Thyroid gland (tissue), 4 donors: ENCODE data around the gene WDR4. TPM values are rescaled to one million over a fixed set of nuclear protein-coding genes. Genes with fewer than 3 reads are reported as not detected.
"Not testable (repeated sequence)": the region's sequence is repeated elsewhere in the genome, so short reads cannot be mapped to it uniquely, and the experiment has no call there.

Source experiments
- DNase-seq, 2 donors: peaks; one replicate each; pipeline ENCODE4 v3.0.0-alpha.2; 2019
- H3K27ac ChIP-seq, 3 donors: fragments of 200-600 bp; sonication (generic); 1 replicate in 2 of 3; 2 replicates in 1 of 3; pipeline ENCODE4 v1.5.1; 2016 to 2019; ENCODE audit warnings: mild to moderate bottlenecking in 1 of 3, moderate library complexity in 1 of 3
- H3K27me3 ChIP-seq: fragments of 200-600 bp; sonication (generic); one replicate; pipeline ENCODE4 v1.5.1; 2019
- H3K36me3 ChIP-seq, 2 donors: fragments of 200-600 bp; sonication (generic); one replicate each; pipeline ENCODE4 v1.5.1; 2016 to 2019
- H3K4me1 ChIP-seq, 2 donors: fragments of 200-600 bp; sonication (generic); one replicate each; pipeline ENCODE4 v1.5.1; 2017 to 2019
- H3K4me3 ChIP-seq, 3 donors: fragments of 200-600 bp; sonication (generic); replicated peaks in 1 of 3; 1 replicate in 2 of 3; 2 replicates in 1 of 3; pipeline ENCODE4 v1.5.1; 2016; ENCODE audit warnings: mild to moderate bottlenecking in 1 of 3
- H3K9me3 ChIP-seq: fragments of 200-600 bp; sonication (generic); one replicate; pipeline ENCODE4 v1.5.1; 2017
- POLR2A ChIP-seq, 2 donors: fragments of 450-650 bp; IDR thresholded peaks; one replicate each; pipeline ENCODE4 v1.6.1; 2017; ENCODE audit warnings: antibody characterized with exemption in 2 of 2, mild to moderate bottlenecking in 2 of 2, moderate library complexity in 1 of 2
- WGBS, 2 donors: methylation state at CpG; one replicate each; pipeline ENCODE4 v1.1.5; 2017; 5-methylcytosine and 5-hydroxymethylcytosine counted together
- intact Hi-C: fragments of 100-400 bp; cut with DNase I; formaldehyde crosslinking; loops from one replicate; pipeline ENCODE4 v1.15.1; 2023
- total RNA-seq, 4 donors: library from RNA; depleted of rRNA; stranded (reverse); fragments of >200 nt; gene quantifications; one replicate each; pipeline ENCODE4 v1.2.3, GENCODE V29; 2016
- TF ChIP-seq, protein P1 (sequence below), 6 experiments: fragments of 200-600 bp in 3 of 6; fragments of 450-650 bp in 3 of 6; sonication (generic) in 3 of 6; IDR thresholded peaks; one replicate each; pipeline ENCODE4 v1.5.1; 2016 to 2019; ENCODE audit warnings: antibody characterized with exemption in 6 of 6, mild to moderate bottlenecking in 2 of 6, inconsistent platforms in 1 of 6, moderate library complexity in 1 of 6

Gene WDR4
- total RNA-seq, 4 donors from 2014 or later, result 8.1 to 13.2 (median 10.9) TPM

DNA sequence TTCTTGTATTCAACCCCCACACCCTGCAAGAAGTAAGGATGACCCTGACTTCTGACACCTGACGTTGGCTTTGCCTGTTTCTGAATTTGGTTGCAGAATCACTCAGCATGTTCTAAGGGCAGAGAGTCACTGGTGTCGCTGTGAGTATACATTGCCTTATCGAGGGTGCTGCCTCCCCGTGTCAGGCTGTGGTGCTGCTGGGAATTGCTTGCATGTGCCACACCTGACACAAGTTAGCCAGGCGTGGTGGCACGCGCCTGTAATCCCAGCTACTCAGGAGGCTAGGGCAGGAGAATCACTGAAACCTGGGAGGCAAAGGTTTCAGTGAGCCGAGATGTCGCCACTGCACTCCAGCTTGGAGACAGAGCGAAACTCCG, 45.9 kb downstream of the WDR4 start:
- intact Hi-C loops, result no loop called here

DNA sequence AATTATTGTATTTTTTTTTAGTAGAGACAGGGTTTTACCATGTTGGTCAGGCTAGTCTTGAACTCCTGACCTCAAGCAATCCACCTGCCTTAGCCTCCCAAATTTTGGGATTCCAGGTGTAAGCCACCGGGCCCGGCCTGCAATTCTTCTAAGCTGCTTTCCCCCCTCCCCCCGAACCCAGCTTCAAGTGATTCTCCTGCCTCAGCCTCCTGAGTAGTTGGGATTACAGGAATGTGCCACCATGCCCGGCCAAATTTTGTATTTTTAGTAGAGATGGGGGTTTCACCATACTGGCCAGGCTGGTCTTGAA, 47.1 kb downstream of the WDR4 start:
- H3K9me3 ChIP-seq, H3K4me1 ChIP-seq, intact Hi-C loops, H3K27ac ChIP-seq, DNase-seq, H3K36me3 ChIP-seq, H3K27me3 ChIP-seq, H3K4me3 ChIP-seq: not testable (repeated sequence)
- WGBS, 2 donors, result 79 to 83% methylated on average over 4 of the region's 4 CpGs

More for the DNA sequence above, 45.9 kb downstream of the WDR4 start:
- Histone ChIP-seq H3K27me3 (no peaks in the 10 kb centered on the region), H3K36me3 (no peaks in the 10 kb centered on the region), H3K27ac (no peak overlapping the region), H3K4me1 (no peaks in the 10 kb centered on the region), H3K4me3 (no peak overlapping the region), H3K9me3 (no peaks in the 10 kb centered on the region)
- WGBS, 2 donors, result 61 to 65% methylated on average over 11 of the region's 11 CpGs
- DNase-seq, result no peak
- TF ChIP-seq, protein P1, sequence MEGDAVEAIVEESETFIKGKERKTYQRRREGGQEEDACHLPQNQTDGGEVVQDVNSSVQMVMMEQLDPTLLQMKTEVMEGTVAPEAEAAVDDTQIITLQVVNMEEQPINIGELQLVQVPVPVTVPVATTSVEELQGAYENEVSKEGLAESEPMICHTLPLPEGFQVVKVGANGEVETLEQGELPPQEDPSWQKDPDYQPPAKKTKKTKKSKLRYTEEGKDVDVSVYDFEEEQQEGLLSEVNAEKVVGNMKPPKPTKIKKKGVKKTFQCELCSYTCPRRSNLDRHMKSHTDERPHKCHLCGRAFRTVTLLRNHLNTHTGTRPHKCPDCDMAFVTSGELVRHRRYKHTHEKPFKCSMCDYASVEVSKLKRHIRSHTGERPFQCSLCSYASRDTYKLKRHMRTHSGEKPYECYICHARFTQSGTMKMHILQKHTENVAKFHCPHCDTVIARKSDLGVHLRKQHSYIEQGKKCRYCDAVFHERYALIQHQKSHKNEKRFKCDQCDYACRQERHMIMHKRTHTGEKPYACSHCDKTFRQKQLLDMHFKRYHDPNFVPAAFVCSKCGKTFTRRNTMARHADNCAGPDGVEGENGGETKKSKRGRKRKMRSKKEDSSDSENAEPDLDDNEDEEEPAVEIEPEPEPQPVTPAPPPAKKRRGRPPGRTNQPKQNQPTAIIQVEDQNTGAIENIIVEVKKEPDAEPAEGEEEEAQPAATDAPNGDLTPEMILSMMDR (IDR thresholded peaks at IDR 0.05), result peak in 1 of 6 experiments; percentile 7
- no peak for TF ChIP-seq POLR2A (IDR thresholded peaks at IDR 0.05)

DNA sequence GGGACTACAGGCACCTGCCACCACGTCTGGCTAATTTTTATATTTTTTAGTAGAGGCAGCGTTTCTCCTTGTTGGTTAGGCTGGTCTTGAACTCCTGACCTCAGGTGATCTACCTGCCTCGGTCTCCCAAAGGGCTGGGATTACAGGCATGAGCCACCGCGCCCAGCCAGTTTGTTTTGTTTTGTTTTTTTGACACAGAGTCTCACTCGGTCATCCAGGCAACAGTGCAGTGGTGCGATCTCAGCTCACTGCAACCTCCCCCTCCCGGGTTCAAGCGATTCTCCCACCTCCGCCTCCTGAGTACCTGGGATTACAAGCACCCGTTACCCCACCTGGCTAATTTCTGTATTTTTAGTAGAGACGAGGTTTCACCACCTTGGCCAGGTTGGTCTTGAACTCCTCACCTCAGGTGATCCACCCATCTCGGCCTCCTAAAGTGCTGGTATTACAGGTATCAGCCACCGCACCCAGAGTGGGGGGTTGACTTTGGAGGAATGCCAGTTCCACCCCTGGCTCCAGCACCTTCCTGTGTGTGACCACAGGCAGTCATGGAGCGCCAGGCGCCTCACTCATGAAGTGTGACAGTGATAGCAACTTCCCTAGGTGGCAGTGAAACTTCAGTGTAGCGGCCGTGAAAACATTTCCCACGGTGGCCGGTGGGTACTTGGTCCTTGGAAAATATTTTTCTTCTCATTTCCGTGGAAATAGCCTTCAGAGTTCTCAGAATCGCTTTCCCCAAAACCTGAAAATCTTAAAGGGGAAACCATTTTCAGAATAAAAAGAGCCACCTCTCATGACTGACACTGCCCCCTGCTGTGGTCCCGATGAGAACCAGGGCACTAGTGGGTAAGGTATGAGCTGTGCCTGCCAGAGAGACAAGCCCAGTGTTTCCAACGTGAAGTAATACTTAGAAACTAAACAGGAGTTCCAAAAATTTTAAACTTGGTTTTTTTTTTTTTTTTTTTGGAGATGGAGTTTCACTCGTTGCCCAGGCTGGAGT, 48.6 kb downstream of the WDR4 start:
- H3K4me3 ChIP-seq, result no peak overlapping the region
- DNase-seq, result peak; percentile 37 to 54
- H3K36me3 ChIP-seq, result no peaks in the 10 kb centered on the region
- H3K9me3 ChIP-seq, result no peaks in the 10 kb centered on the region
- intact Hi-C loops, result no loop called here
- H3K4me1 ChIP-seq, result no peaks in the 10 kb centered on the region
- H3K27ac ChIP-seq, result no peak overlapping the region
- no peaks in the 10 kb centered on the region for H3K27me3 ChIP-seq
- no peak for TF ChIP-seq POLR2A (IDR thresholded peaks at IDR 0.05)
- 47 to 58% methylated on average over 25 of the region's 25 CpGs for WGBS, 2 donors

DNA sequence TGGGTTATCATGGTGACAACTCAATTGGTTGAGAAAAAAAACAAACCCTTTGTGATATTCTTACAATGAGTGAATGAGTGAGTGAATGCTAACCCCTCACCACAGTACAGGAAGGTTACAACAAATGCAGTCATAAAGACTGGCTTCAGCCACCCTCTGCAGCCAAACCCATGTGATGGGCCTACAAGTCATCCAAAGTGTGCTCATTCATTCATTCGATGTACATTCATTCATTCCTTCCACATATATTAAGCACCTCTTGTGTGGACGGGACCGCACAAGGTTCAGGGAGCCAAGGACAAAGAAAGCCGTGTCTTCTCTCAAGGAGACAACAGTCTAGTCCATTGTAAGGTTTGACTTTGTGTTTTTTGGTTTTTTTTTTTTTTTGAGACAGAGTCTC, 49.4 kb downstream of the WDR4 start:
- no peak for DNase-seq

DNA sequence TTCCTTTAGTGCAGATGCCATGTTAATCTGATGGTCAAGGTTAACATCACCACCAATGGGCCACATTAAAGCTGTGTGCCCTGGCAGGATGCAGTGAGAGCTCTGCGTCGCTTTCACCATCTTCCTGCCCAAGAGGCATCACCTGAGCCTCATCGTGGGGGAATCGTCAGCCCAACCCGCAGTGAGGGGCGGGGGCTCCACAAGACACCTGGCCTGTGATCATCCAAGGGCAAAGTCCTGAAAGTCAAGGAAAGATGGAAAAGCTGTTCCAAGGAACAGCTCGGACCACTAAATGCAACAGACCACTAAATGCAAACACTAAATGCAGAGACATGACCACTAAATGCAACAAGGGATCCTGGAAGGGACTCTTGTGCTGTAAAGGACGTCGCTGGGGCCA, 49.9 kb downstream of the WDR4 start:
- intact Hi-C loops, result no loop called here

More for the DNA sequence above, 49.4 kb downstream of the WDR4 start:
- Histone ChIP-seq H3K36me3 (no peaks in the 10 kb centered on the region), H3K4me1 (no peaks in the 10 kb centered on the region), H3K9me3 (no peaks in the 10 kb centered on the region), H3K4me3 (no peak overlapping the region), H3K27ac (no peak overlapping the region), H3K27me3 (no peaks in the 10 kb centered on the region)
- WGBS, 2 donors, result 89 to 91% methylated on average over 4 of the region's 4 CpGs
- intact Hi-C loops, result no loop called here
- TF ChIP-seq, protein P1 (IDR thresholded peaks at IDR 0.05), result no peak
- no peak for TF ChIP-seq POLR2A (IDR thresholded peaks at IDR 0.05)

DNA sequence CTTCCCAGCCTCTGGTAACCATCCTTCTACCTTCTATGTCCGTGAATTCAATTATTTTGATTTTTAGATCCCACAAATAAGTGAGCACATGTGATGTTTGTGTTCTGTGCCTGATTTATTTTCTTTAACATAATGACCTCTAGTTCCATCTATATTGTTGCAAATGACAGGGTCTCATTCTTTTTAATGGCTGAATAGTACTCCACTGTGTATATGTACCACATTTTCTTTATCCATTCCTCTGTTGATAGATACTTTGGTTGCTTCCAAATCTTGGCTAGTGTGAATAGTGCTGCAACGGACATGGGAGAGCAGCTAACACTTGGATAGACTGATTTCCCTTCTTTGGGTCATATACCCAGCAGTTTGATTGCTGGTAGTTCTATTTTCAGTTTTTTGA, 51.8 kb downstream of the WDR4 start:
- Histone ChIP-seq H3K27ac (no peak overlapping the region), H3K4me1 (no peaks in the 10 kb centered on the region), H3K36me3 (no peaks in the 10 kb centered on the region), H3K27me3 (no peaks in the 10 kb centered on the region), H3K9me3 (no peaks in the 10 kb centered on the region), H3K4me3 (no peak overlapping the region)
- 70 to 75% methylated on average over 2 of the region's 2 CpGs for WGBS, 2 donors
- no peak for TF ChIP-seq POLR2A (IDR thresholded peaks at IDR 0.05)
- TF ChIP-seq, protein P1 (IDR thresholded peaks at IDR 0.05), result no peak
- no peak for DNase-seq
- intact Hi-C loops, result no loop called here

More for the DNA sequence above, 49.9 kb downstream of the WDR4 start:
- DNase-seq, result no peak
- H3K27me3 ChIP-seq, result no peaks in the 10 kb centered on the region
- H3K27ac ChIP-seq, result no peak overlapping the region
- H3K9me3 ChIP-seq, result no peaks in the 10 kb centered on the region
- 85 to 92% methylated on average over 9 of the region's 9 CpGs for WGBS, 2 donors
- H3K4me3 ChIP-seq, result no peak overlapping the region
- no peaks in the 10 kb centered on the region for H3K36me3 ChIP-seq
- no peaks in the 10 kb centered on the region for H3K4me1 ChIP-seq
- TF ChIP-seq, protein P1 (IDR thresholded peaks at IDR 0.05), result no peak
- no peak for TF ChIP-seq POLR2A (IDR thresholded peaks at IDR 0.05)
